D721Med (cell line): ENCODE results near the gene SLC35C1.
"Not testable (repeated sequence)": the region's sequence is repeated elsewhere in the genome, so short reads cannot be mapped to it uniquely, and the experiment has no call there.

Experiments
- DNase-seq: peaks from one replicate; pipeline ENCODE4 v3.0.0; 2011; ENCODE audit warnings: low spot score; ENCODE audit not compliant: insufficient read length
- FAIRE-seq: peaks from 2 replicates; lab custom pipeline; 2011; peaks lifted over from hg19 to GRCh38; lab: Jason Lieb, UNC
- TF ChIP-seq, protein P1 (sequence below): IDR thresholded peaks from 2 replicates; pipeline ENCODE4 v1.5.1; 2012; ENCODE audit warnings: mild to moderate bottlenecking, control low read depth; ENCODE audit not compliant: insufficient read depth; ENCODE audit errors: missing control alignments

The SLC35C1 gene

DNA sequence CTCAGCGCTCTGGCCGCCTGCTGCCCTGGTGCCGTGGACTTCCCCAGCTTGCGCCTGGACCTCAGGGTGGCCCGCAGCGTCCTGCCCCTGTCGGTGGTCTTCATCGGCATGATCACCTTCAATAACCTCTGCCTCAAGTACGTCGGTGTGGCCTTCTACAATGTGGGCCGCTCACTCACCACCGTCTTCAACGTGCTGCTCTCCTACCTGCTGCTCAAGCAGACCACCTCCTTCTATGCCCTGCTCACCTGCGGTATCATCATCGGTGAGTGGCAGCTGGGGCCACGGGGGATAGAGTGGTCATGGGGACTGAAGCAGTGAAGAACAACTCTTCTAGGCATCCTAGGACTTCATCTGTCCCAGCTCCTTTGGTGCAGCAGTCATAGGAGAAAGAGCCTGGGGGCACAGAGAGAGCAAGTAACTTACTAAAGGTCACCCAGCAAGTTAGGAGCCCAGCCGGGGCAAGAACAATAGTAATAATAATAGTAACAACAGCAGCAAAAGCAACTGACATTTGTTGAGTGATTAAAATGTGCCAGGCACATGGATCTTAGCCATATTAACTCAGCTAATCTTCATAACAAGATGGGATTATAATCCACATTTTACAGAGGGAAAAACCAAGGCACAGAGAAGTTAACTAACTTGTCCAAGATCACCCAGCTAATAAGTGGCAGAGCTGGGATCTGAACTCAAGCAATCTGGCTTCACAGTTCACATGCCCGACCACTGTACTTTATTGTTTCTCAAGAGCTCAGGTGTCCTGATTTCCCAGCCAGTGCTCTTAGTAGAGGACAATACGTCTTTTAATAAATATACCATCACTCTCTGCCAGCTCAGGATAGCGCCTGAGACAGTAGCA, 1.4 kb downstream of the SLC35C1 start:
- TF ChIP-seq, protein P1, sequence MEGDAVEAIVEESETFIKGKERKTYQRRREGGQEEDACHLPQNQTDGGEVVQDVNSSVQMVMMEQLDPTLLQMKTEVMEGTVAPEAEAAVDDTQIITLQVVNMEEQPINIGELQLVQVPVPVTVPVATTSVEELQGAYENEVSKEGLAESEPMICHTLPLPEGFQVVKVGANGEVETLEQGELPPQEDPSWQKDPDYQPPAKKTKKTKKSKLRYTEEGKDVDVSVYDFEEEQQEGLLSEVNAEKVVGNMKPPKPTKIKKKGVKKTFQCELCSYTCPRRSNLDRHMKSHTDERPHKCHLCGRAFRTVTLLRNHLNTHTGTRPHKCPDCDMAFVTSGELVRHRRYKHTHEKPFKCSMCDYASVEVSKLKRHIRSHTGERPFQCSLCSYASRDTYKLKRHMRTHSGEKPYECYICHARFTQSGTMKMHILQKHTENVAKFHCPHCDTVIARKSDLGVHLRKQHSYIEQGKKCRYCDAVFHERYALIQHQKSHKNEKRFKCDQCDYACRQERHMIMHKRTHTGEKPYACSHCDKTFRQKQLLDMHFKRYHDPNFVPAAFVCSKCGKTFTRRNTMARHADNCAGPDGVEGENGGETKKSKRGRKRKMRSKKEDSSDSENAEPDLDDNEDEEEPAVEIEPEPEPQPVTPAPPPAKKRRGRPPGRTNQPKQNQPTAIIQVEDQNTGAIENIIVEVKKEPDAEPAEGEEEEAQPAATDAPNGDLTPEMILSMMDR = no peak
- DNase-seq (no peak), FAIRE-seq (no peak)

DNA sequence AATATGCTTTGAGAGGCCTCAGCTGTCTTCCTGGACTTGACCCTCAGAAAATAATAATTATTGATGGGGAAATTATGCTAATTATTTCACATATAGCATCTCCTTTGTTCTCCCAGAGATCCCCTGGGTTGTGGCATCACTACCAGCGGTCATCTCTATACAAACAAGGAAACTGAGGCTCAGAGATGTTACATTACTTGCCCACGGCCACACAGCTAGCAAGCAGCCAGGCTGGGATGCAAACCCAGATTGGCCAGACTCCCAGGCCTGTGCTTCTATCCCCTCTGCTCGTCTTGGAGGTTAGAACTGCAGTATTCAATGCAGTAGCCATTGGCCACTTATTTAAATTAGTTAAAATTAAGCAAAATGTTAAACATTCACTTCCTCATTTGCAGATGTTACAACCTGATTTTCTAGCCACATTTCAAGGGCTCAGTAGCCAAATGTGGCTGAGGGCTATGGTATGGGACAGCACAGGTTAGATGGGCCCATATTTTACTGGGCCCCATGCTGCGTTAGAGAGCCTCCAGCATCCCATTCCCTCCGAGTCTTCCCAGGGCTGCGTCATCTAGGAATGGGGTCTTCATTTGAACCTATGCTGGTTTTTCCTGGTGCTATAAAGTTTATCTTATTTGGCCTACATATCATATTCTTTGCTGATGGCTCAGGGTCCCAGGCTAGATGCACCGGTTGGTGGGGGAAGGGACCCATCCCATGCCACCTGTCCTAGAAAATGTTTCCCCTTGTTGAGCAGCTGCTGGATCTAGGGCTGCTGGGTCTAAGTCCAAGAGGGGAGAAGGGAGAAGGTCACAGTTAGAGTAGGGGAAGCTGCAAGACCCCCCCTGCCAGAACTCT, 2.2 kb downstream of the SLC35C1 start:
- TF ChIP-seq, protein P1 = no peak
- DNase-seq = no peak
- no peak for FAIRE-seq

DNA sequence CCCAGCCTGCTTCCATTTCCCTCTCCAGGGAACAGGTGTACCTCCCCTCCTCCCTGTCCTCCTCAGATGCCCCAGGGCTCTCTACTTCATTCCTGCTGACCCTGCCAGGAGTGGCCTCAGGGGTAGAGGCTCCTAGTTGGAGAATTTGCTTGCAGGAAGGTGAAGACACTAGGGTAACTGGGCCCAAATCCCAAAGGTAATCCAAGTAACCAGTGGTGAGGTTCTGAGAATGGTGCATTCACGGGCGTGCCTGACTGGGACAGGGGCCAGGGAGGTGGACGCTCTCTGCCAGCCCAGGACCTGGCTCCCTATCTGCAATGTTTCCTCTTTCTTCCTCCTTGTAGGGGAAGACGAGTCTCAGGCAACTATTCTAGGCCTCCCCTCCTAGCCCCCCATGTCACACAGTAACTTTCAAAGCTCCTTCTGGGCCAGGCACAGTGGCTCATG, 2.9 kb downstream of the SLC35C1 start:
- FAIRE-seq (no peak), DNase-seq (no peak)
- TF ChIP-seq, protein P1 = no peak

DNA sequence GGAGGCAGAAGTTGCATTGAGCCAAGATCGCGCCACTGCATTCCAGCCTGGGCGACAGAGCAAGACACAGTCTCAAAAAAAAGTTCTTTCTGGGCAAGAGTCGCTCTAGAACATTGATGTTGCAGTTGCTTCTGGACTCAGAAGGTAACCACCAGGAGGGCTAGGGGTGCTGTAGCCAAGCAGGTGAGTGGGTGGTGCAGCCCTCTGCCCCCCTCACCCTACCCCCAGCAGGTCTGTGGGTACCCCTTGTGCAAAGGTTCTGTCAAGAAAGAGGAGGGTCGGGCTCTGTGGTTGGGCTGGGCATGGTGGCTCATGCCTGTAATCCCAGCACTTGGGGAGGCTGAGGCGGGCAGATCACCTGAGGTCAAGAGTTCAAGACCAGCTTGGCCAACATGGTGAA, 3.5 kb downstream of the SLC35C1 start:
- not testable (repeated sequence) for FAIRE-seq, DNase-seq

DNA sequence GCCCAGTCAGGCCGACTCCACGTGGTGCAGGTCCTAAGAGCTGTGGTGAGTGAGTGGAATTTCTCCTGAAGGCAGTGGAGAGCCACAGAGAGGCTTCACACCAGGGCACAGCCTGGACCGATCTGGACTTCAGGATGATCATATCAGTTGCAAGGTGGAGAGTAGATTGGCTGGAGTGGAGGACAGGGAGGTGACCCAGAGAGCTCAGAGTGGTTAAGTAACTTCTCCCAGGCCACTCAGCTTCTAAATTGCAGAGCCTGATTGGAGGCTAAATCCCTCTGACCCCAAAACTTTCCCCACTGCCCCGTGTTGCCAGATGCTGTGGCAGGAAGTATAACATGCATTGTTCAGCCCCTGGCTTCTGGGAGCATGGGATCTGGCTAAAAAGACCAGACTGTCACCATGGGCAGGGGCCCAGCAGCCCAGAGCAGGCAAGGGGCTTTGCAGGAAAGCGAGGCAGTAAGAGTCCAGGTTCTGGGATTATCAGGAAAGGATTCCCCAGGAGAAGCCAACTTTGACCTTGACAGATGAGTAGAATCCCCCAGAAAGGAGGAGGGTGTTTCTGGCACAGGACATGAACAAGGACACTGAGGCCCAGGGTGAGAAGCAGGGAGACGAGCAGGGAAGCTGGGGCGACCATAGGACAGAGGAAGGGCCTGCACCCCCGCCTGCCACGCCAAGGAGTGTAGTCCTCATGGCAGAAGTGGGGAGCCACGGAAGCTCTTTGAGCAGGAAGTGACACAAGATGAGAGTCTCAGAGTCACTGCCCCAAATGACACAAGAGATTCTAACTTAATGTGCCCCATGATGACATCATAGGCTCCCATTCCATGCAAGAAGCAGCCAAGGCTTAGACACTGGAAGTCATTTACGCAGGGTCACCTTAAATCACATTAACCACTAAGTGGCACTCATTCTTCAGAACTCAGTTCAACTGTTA, 4.8 kb downstream of the SLC35C1 start:
- DNase-seq (no peak), FAIRE-seq (no peak)
- TF ChIP-seq, protein P1 = no peak

DNA sequence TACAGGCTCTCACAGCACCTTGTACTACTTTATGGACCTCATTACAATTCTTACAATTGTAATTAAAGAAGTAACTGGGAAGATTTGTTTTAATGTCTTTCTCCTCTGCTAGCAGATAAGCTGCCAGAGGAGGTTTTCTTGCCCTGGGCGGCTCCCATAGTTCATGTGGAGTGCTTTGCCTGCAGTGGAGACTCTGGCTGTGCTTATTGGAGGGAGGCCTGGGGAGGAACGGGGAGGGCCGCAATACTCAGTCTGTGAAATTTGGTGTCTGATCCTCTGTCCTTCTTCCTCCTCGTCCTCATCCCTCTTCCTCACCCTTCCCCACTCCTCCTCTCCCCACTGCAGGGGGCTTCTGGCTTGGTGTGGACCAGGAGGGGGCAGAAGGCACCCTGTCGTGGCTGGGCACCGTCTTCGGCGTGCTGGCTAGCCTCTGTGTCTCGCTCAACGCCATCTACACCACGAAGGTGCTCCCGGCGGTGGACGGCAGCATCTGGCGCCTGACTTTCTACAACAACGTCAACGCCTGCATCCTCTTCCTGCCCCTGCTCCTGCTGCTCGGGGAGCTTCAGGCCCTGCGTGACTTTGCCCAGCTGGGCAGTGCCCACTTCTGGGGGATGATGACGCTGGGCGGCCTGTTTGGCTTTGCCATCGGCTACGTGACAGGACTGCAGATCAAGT, 5.6 kb downstream of the SLC35C1 start:
- DNase-seq (no peak), FAIRE-seq (no peak)
- TF ChIP-seq, protein P1 = no peak
